Measurements from ENCODE around the gene ACTR1B.
"Not testable (repeated sequence)": the region's sequence is repeated elsewhere in the genome, so short reads cannot be mapped to it uniquely, and the experiment has no call there.

Gene ACTR1B

DNA sequence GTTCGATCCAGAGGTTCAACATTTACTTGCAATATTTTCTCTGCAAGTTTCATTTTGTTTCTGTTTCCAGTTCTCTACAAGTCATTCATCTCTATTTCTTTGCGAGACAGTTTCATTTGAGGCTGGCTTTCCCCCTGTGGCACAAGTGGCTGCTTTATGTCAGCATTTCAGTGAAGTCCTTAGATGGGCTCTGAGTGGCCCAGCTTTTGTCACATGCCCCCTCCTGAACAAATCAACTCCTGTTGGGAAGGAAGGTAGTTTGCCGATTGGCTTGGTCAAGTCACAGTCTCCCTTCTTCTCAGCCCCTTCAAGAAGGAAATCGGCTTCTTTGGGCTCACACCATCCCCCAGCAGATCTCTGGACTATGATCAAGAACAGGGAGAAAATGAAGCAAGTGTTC is 55.1 kb downstream of the ACTR1B start:
- not testable (repeated sequence) for DNase-seq

Data from right hindlimb (tissue), 1 donor.